PC-3 (cell line): ENCODE measurements around the gene SERPINE2.

Experiments used
- CTCF ChIP-seq: fragments of 300-600 bp; sonication (generic); conservative IDR thresholded peaks from 2 replicates; pipeline ENCODE4 v1.5.1; 2017; ENCODE audit warnings: antibody characterized with exemption, low read depth, mild to moderate bottlenecking, low read length
- EZH2 ChIP-seq: fragments of 300-600 bp; sonication (generic); IDR thresholded peaks from one replicate; pipeline ENCODE4 v1.6.1; 2017; ENCODE audit warnings: antibody characterized with exemption, mild to moderate bottlenecking, low read length; ENCODE audit not compliant: unreplicated experiment

DNA sequence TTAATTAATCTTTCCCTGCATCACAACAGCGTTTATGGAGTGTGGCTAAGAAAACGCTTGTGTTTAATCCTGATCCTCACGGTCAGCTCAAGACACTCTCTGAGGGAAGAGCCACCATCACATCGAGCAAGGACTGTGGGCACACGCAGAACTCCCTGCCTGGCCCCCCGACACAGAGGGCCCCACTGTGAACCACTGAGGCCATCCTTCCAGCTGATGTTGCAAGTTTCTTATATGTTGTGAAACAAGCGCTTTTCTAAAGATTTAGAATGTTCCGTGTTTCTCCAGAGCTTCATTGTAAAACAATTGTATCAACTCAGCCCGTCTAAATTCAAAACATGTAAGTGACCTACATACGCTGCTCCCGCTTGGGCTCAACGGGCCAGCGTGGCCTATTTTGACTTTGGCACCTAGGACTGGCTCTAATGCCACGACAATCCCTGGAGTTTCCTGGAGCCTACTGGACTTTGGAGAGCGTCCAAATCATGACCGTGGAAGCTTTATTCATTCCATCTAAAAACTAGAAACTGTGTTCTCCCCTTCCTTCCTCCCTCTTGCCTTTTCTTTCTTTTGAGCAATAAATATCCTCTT, 34.9 kb downstream of the SERPINE2 start:
- TF ChIP-seq CTCF (no peak), EZH2 (no peak)
